ENCODE measurements around the gene SCAMP2. TPM values are rescaled to one million over a fixed set of nuclear protein-coding genes. Genes with fewer than 3 reads are reported as not detected.

The SCAMP2 gene
- total RNA-seq, 2 donors from 2014 or later, result 47.5 to 50.9 TPM

- no peak overlapping the region for H3K27ac Mint-ChIP-seq
These were observed 5.1 kb upstream of the SCAMP2 start for GRCh38 chr15:74878273-74878672.

DNA sequence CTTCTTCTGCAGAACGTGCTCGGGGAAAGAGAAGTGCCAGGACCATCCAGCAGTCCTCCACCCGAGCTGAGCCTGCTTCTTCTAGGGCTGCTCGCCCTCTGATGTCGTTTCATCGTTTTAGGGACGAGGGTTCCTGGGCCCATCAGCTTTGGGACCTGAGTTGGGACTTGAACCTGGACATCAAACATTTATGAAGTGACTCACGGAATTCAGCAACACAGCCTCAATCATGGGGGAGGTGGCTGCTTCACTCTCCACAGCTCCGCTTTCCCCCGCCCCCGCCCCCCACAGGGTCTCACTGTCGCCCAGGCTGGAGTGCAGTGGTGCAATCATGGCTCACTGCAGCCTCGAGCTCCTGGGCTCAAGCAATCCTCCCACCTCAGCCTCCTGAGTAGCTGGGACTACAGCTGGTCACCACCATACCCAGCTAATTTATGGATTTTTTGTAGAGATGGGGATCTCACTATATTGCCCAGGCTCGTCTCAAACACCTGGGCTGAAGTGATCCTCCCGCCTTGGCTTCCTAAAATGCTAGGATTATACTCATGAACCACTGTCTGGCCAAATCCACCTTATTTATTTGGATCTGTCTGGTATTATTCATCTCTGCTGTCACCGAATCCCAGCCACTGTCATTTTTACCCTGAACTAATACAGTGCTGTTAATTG, 725 bp upstream of the SCAMP2 start:
- Histone ChIP-seq H3K4me1 (ENCODE audit: control insufficient read depth, insufficient read depth, low read length) (peaks cover 7% of the 10 kb centered on the region), H3K4me3 (ENCODE audit: low read length) (peak overlapping the region; percentile 99), H3K27ac (ENCODE audit: low read depth, low read length) (no peak overlapping the region), H3K9ac (ENCODE audit: extremely low read depth, low read length, poor library complexity, severe bottlenecking) (no peak overlapping the region), H3K27me3 (ENCODE audit: control insufficient read depth, insufficient read depth, low read length, poor library complexity, severe bottlenecking) (no peaks in the 10 kb centered on the region), H3K9me3 (ENCODE audit: control insufficient read depth, low read length) (peaks cover 1% of the 10 kb centered on the region), H3K36me3 (ENCODE audit: control insufficient read depth, insufficient read depth, low read length) (peaks cover 6% of the 10 kb centered on the region)
- peak overlapping the region; percentile 85 for H3K4me3 Mint-ChIP-seq
- 44 to 50% methylated on average over 12 to 16 of the region's 16 CpGs for WGBS, 2 experiments (ENCODE audit: insufficient coverage in 1 of 2, insufficient read length in 1 of 2)
- peaks cover 11% of the 10 kb centered on the region for H3K36me3 Mint-ChIP-seq (ENCODE audit: low read depth)
- TF ChIP-seq CTCF (conservative IDR thresholded peaks at IDR 0.05), result no peak
- peaks cover 1% of the 10 kb centered on the region for H3K27me3 Mint-ChIP-seq (ENCODE audit: insufficient read depth)
- peaks cover 27% of the 10 kb centered on the region for H3K4me1 Mint-ChIP-seq
- peak overlapping the region; percentile 87 for H3K27ac Mint-ChIP-seq
- no peak for DNase-seq
- H3K9me3 Mint-ChIP-seq, result peaks cover 2% of the 10 kb centered on the region

More at GRCh38 chr15:74878273-74878672, 5.1 kb upstream of the SCAMP2 start:
- peaks cover 7% of the 10 kb centered on the region for H3K9me3 Mint-ChIP-seq
- Histone ChIP-seq H3K27ac (ENCODE audit: low read depth, low read length) (no peak overlapping the region), H3K27me3 (ENCODE audit: control insufficient read depth, insufficient read depth, low read length, poor library complexity, severe bottlenecking) (no peaks in the 10 kb centered on the region), H3K36me3 (ENCODE audit: control insufficient read depth, insufficient read depth, low read length) (no peaks in the 10 kb centered on the region), H3K4me1 (ENCODE audit: control insufficient read depth, insufficient read depth, low read length) (peaks cover 3% of the 10 kb centered on the region), H3K4me3 (ENCODE audit: low read length) (no peak overlapping the region), H3K9ac (ENCODE audit: extremely low read depth, low read length, poor library complexity, severe bottlenecking) (no peak overlapping the region), H3K9me3 (ENCODE audit: control insufficient read depth, low read length) (peaks cover 16% of the 10 kb centered on the region)
- TF ChIP-seq CTCF (conservative IDR thresholded peaks at IDR 0.05), result no peak
- H3K36me3 Mint-ChIP-seq (ENCODE audit: low read depth), result no peaks in the 10 kb centered on the region
- H3K4me1 Mint-ChIP-seq, result peaks cover 3% of the 10 kb centered on the region
- peaks cover 1% of the 10 kb centered on the region for H3K27me3 Mint-ChIP-seq (ENCODE audit: insufficient read depth)
- DNase-seq, result no peak
- WGBS, 2 experiments (ENCODE audit: insufficient coverage in 1 of 2, insufficient read length in 1 of 2), result 82 to 100% methylated on average over 1 to 4 of the region's 4 CpGs
- H3K4me3 Mint-ChIP-seq, result no peak overlapping the region

DNA sequence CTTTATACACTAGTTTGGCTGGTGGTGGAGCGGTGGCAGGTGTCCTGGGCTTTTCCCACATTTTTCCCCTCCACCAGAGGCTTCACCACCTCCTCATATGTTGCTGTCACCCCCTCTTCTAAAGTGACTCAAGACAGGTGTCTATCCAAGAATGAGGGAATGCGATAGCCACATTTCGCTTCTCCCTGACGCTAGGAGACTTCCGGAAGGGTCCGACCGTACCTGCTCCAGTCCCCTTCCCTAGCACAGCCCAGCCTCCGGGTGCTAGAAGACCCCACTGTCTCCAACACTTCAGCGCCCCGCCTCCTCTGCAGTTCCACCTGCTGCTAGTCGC, 496 bp downstream of the SCAMP2 start:
- H3K27me3 Mint-ChIP-seq (ENCODE audit: insufficient read depth), result peaks cover 1% of the 10 kb centered on the region
- Histone ChIP-seq H3K4me3 (ENCODE audit: low read length) (peak overlapping the region; percentile 99), H3K27me3 (ENCODE audit: control insufficient read depth, insufficient read depth, low read length, poor library complexity, severe bottlenecking) (no peaks in the 10 kb centered on the region), H3K9ac (ENCODE audit: extremely low read depth, low read length, poor library complexity, severe bottlenecking) (peak overlapping the region; percentile 96), H3K36me3 (ENCODE audit: control insufficient read depth, insufficient read depth, low read length) (peaks cover 18% of the 10 kb centered on the region), H3K4me1 (ENCODE audit: control insufficient read depth, insufficient read depth, low read length) (peaks cover 7% of the 10 kb centered on the region), H3K27ac (ENCODE audit: low read depth, low read length) (no peak overlapping the region), H3K9me3 (ENCODE audit: control insufficient read depth, low read length) (peaks cover 14% of the 10 kb centered on the region)
- peaks cover 27% of the 10 kb centered on the region for H3K4me1 Mint-ChIP-seq
- H3K27ac Mint-ChIP-seq, result peak overlapping the region; percentile 98
- DNase-seq, result no peak
- peak overlapping the region; percentile 85 for H3K4me3 Mint-ChIP-seq
- no peak for TF ChIP-seq CTCF (conservative IDR thresholded peaks at IDR 0.05)
- H3K9me3 Mint-ChIP-seq, result peaks cover 11% of the 10 kb centered on the region
- WGBS, 2 experiments (ENCODE audit: insufficient coverage in 1 of 2, insufficient read length in 1 of 2), result 0 to 2% methylated on average over 3 to 11 of the region's 11 CpGs
- peaks cover 23% of the 10 kb centered on the region for H3K36me3 Mint-ChIP-seq (ENCODE audit: low read depth)
